Heart left ventricle (tissue), 16 donors: Measurements from ENCODE around the gene ST7. TPM values are rescaled to one million over a fixed set of nuclear protein-coding genes. Genes with fewer than 3 reads are reported as not detected.

Source experiments
- ATAC-seq, 4 donors: fragments of 200-7000 bp; cut with Tn5 transposase; one replicate each; pipeline ENCODE4 v1.9.1; 2020 to 2022; ENCODE audit warnings: moderate library complexity in 4 of 4, mild to moderate bottlenecking in 3 of 4, moderate number of reproducible peaks in 1 of 4
- DNase-seq, 5 donors: peaks; one replicate each; pipeline ENCODE4 v3.0.0-alpha.2; 2020
- H3K27ac ChIP-seq, 12 donors: fragments of 200-600 bp; sonication (generic) in 4 of 12; one replicate each; pipeline versions ENCODE4 v1.5.0 to v1.8.0; 2016 to 2022; ENCODE audit warnings: mild to moderate bottlenecking in 2 of 12
- H3K27me3 ChIP-seq, 9 donors: fragments of 200-600 bp; sonication (generic) in 2 of 9; one replicate each; pipeline versions ENCODE4 v1.5.1 to v1.8.0; 2016 to 2022; ENCODE audit warnings: mild to moderate bottlenecking in 3 of 9
- H3K36me3 ChIP-seq, 9 donors: fragments of 200-600 bp; sonication (generic) in 2 of 9; one replicate each; pipeline versions ENCODE4 v1.5.0 to v1.8.0; 2018 to 2022; ENCODE audit warnings: mild to moderate bottlenecking in 2 of 9
- H3K4me1 ChIP-seq, 12 donors: fragments of 200-600 bp; sonication (generic) in 4 of 12; one replicate each; pipeline versions ENCODE4 v1.5.0 to v1.8.0; 2016 to 2022; ENCODE audit warnings: mild to moderate bottlenecking in 3 of 12
- H3K4me3 ChIP-seq, 12 donors: fragments of 200-600 bp; sonication (generic) in 4 of 12; one replicate each; pipeline versions ENCODE4 v1.5.0 to v1.8.0; 2017 to 2022; ENCODE audit warnings: mild to moderate bottlenecking in 9 of 12, moderate library complexity in 4 of 12
- H3K9me3 ChIP-seq, 12 donors: fragments of 200-600 bp; sonication (generic) in 4 of 12; one replicate each; pipeline versions ENCODE4 v1.5.0 to v1.8.0; 2016 to 2022; ENCODE audit warnings: mild to moderate bottlenecking in 1 of 12
- POLR2A ChIP-seq, 2 donors: fragments of 450-650 bp; IDR thresholded peaks; one replicate each; pipeline ENCODE4 v1.6.1; 2017; ENCODE audit warnings: antibody characterized with exemption in 2 of 2, mild to moderate bottlenecking in 2 of 2, moderate library complexity in 2 of 2
- WGBS, 4 donors: extraction: QIAGEN DNeasy Blood & Tissue Kit in 2 of 4; methylation state at CpG; one replicate each; pipeline versions ENCODE4 v1.1.5 to v1.1.7; 2013 to 2018; 5-methylcytosine and 5-hydroxymethylcytosine counted together
- intact Hi-C, 10 donors: fragments of 100-400 bp; cut with DNase I; formaldehyde crosslinking; loops; one replicate each; pipeline versions ENCODE4 v1.11.1 to v1.14.2; 2022
- polyA plus RNA-seq, 2 donors: library from polyadenylated mRNA; stranded (reverse); fragments of 200-250 nt; gene quantifications; one replicate each; pipeline ENCODE4 v1.2.3, GENCODE V29; 2013
- total RNA-seq, 9 donors: library from RNA; depleted of rRNA in 2 of 9; stranded (reverse); fragments of >200 nt in 2 of 9; fragmentation: NEBNext Ultra II Directional in 3 of 9; extraction: Animal tissue kit (Norgen Biotek cat#: 25700) in 3 of 9; gene quantifications; one replicate each; pipeline versions ENCODE4 v1.1.0 to v1.2.4, GENCODE V29; 2016 to 2023
- TF ChIP-seq, protein P1 (sequence below), 12 donors: fragments of 200-600 bp; sonication (generic) in 4 of 12; IDR thresholded peaks; one replicate each; pipeline versions ENCODE4 v1.5.0 to v1.8.0; 2018 to 2022; ENCODE audit warnings: antibody characterized with exemption in 12 of 12, mild to moderate bottlenecking in 5 of 12
- donor health status: ischemic (EF 13 %, LVEDD 7.1; RV severe dilation, severe dysfunction).
- donor health status: healthy with polysubstance abuse.
- donor health status: DM: no; HTN: yes; CAD: no.
- donor health status: DM: no; HTN: no; CAD: no.
- donor health status: ischemic (EF 25% LVEDD 6.9; RV normal size, moderate dysfunction).
- donor health status: ischemic (EF 25% LVEDD 5.7; RV mildly dilated, moderate dysfunction).
- donor health status: healthy.
- donor health status: DM: yes; HTN: yes; CAD: no.
- donor health status: ischemic (EF 35%, LVEDD 5.7; RV mildly dilated, moderate dysfunction).
- donor health status: nonischemic (EF 11% LVEDD 7.7; RV severe dilation, severe dysfunction).
- donor health status: DM: yes; HTN: yes; CAD: no.
- donor health status: PGD.
- donor health status: ischemic (EF 29% LVEDD 5.4; RV normal size, mild dysfunction).
- donor health status: nonischemic (EF 23%, LVEDD 6.1; RV moderate dilation, normal function).

ST7 gene
- total and polyA plus RNA-seq, 11 donors: 16.0 to 41.3 (median 25.5) TPM

DNA sequence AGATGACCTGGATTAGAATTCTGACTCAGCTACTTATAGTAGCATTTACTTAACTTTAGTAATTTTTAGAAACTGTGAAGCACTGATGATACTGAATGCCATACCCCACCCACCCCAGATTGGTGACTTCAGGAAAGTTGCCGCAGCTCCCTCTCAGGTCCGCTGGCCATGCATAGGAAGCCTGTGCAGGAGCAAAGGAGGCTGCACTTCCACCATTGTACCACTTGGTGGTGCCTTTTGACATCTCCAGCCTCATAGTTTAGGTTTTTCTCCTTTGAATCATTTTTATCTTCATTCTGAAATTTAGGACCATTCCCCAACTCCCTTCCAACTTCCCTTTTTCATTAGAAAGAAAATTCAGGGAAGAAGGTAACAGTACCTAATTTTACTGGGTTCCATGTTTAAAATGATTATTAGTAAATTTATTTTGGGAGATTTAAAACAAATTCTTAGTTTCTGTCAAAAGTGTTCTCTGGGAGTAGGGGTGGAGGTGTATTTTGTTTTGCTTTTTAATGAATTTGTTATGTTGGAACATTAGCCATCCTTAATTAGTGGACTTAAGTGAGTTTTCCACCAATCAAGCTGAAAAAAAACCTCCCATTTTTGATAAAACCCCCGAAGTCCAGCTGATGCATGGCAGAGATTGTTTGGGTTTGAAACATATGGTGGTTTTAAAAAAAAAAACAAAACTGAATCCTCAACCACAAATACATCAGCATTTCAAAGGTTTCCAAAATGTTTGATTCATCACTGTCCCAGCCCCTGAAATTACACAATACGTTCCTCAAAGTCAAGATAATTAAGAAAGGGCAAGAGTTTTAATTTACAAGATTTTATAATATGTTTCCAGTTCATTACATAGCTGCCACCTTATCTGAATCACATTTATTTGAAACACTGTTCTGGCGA, 259.9 kb downstream of the ST7 start:
- intact Hi-C loops: loop anchor here in 8 of 10 donors (5.0 to 10.0 kb wide), 3 partner anchors 172 to 982 kb away; no protein-coding TSS in a partner anchor
- no peak for DNase-seq
- 64 to 86% (median 82%) methylated on average over 5 of the region's 5 CpGs for WGBS, 4 donors
- Histone ChIP-seq H3K27me3 (no peaks in the 10 kb centered on the region), H3K4me3 (no peak overlapping the region), H3K9me3 (no peaks in the 10 kb centered on the region), H3K36me3 (peaks cover 0 to 31% (median 7%) of the 10 kb centered on the region in 9 donors), H3K27ac (no peak overlapping the region), H3K4me1 (no peaks in the 10 kb centered on the region)
- peak in 3 of 4 donors; percentile 47 to 65 (median 57) for ATAC-seq
- TF ChIP-seq, protein P1, sequence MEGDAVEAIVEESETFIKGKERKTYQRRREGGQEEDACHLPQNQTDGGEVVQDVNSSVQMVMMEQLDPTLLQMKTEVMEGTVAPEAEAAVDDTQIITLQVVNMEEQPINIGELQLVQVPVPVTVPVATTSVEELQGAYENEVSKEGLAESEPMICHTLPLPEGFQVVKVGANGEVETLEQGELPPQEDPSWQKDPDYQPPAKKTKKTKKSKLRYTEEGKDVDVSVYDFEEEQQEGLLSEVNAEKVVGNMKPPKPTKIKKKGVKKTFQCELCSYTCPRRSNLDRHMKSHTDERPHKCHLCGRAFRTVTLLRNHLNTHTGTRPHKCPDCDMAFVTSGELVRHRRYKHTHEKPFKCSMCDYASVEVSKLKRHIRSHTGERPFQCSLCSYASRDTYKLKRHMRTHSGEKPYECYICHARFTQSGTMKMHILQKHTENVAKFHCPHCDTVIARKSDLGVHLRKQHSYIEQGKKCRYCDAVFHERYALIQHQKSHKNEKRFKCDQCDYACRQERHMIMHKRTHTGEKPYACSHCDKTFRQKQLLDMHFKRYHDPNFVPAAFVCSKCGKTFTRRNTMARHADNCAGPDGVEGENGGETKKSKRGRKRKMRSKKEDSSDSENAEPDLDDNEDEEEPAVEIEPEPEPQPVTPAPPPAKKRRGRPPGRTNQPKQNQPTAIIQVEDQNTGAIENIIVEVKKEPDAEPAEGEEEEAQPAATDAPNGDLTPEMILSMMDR (IDR thresholded peaks at IDR 0.05): peak; percentile 69 to 88 (median 78)
- no peak for TF ChIP-seq POLR2A (IDR thresholded peaks at IDR 0.05)

DNA sequence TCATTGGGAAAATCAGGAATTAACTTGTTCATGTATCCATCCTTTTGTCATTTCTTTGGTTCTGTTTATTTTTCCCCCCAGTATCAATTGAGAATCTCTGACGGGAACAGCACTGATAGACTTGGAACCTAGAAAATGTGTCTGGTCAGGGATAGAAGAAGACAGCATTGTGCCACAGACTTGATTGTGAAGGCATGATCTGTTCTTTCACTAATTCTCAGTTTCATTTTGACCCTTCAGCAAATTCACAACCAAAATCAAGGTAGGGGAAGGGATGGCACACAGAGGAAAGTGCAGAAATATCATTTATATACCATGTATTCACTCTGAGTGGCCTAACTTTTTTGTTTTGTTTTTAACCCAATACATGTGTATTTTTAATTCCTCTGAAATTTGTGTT, 262.7 kb downstream of the ST7 start:
- DNase-seq (no peak), ATAC-seq (no peak)
- TF ChIP-seq, protein P1 (IDR thresholded peaks at IDR 0.05): no peak
- no peak for TF ChIP-seq POLR2A (IDR thresholded peaks at IDR 0.05)
- peaks cover 0 to 35% (median 5%) of the 10 kb centered on the region in 9 donors for H3K36me3 ChIP-seq
- no peaks in the 10 kb centered on the region for H3K4me1 ChIP-seq
- no peak overlapping the region for H3K27ac ChIP-seq
- H3K27me3 ChIP-seq: no peaks in the 10 kb centered on the region
- H3K9me3 ChIP-seq: no peaks in the 10 kb centered on the region
- H3K4me3 ChIP-seq: no peak overlapping the region
- intact Hi-C loops: loop anchor here in 7 of 10 donors (10.0 kb wide), 2 partner anchors 169 to 979 kb away; no protein-coding TSS in a partner anchor
- 91 to 95% (median 95%) methylated on average over 1 of the region's 1 CpG for WGBS, 4 donors

DNA sequence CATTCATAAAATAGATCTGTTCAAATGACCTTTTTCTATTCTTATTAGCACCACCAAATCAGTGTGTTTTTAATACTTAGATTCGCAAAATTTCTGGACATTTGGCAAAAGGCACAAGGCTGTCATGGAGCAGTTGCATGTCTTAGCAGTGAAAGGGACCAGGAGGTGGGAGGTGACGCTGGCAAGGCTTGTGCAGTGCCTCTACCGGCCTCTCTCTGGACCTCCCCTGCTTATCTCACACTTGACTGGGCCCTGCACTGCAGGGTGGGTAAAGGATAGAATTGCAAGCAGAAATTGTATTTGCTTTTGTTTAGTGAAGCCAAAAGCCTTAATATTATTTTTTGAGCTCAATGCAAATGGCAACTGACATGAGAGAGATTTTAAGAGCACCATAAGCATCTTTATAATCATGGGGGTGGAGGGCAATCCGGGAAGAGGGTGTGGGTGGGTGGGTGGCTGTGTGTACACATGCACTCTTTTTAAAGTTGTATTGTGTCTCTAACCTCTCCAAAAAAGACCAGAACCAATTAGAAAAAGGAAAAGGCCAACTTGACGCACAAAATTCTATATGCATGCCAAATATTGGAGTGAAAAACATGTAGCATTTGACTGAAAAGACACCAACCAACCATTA, 263.3 kb downstream of the ST7 start:
- Histone ChIP-seq H3K4me3 (no peak overlapping the region), H3K4me1 (no peaks in the 10 kb centered on the region), H3K9me3 (no peaks in the 10 kb centered on the region), H3K27me3 (no peaks in the 10 kb centered on the region), H3K36me3 (peaks cover 0 to 37% (median 5%) of the 10 kb centered on the region in 9 donors), H3K27ac (no peak overlapping the region)
- TF ChIP-seq, protein P1 (IDR thresholded peaks at IDR 0.05): no peak
- no peak for TF ChIP-seq POLR2A (IDR thresholded peaks at IDR 0.05)
- intact Hi-C loops: loop anchor here in 7 of 10 donors (10.0 kb wide), 2 partner anchors 168 to 978 kb away; no protein-coding TSS in a partner anchor
- ATAC-seq (no peak), DNase-seq (no peak)
- WGBS, 4 donors: 60 to 78% (median 75%) methylated on average over 5 of the region's 5 CpGs
